Astrocyte of the spinal cord (primary cell): ENCODE measurements around the gene WAS.
A peak's percentile ranks its signal among the peaks of the same experiment; 100 is the strongest.
"Not testable (repeated sequence)": the region's sequence is repeated elsewhere in the genome, so short reads cannot be mapped to it uniquely, and the experiment has no call there.

Experiments
- DNase-seq: peaks from one replicate; pipeline ENCODE4 v3.0.0; 2011; ENCODE audit warnings: low read depth, low spot score
- H3K4me3 ChIP-seq: 2 replicates; pipeline ENCODE4 v1.5.1; 2011; ENCODE audit warnings: low read depth, mild to moderate bottlenecking, low read length, moderate library complexity
- in situ Hi-C: cut with HindIII; loops from 2 replicates; pipeline ENCODE4 v1.10.0; 2017; ENCODE audit warnings: low sequenced_read_pairs
- TF ChIP-seq, protein P1 (sequence below): IDR thresholded peaks from 2 replicates; pipeline ENCODE4 v1.5.1; 2012; ENCODE audit warnings: low read depth, mild to moderate bottlenecking, low read length, inconsistent platforms

Gene WAS

DNA sequence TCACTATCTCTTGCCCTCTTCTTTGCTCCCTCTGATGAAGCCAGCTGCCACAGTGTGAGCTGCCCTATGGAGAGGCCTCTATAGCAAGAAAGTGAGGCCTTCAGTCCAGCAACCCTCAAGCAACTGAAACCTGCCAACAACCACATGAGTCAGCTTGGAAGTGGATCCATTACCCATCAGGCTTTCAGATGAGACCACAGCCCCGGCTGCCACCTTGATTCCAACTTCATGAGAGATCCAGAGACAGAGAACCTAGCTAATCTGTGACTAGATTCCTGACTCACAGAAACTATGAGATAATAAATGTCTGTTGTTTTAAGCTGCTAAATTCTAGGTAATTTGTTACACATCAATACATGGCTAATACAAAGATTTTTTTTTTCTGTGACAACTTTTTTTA is 20.4 kb upstream of the WAS start:
- DNase-seq, result no peak
- in situ Hi-C loops, result no loop called here
- H3K4me3 ChIP-seq, result no peak overlapping the region
- TF ChIP-seq, protein P1, sequence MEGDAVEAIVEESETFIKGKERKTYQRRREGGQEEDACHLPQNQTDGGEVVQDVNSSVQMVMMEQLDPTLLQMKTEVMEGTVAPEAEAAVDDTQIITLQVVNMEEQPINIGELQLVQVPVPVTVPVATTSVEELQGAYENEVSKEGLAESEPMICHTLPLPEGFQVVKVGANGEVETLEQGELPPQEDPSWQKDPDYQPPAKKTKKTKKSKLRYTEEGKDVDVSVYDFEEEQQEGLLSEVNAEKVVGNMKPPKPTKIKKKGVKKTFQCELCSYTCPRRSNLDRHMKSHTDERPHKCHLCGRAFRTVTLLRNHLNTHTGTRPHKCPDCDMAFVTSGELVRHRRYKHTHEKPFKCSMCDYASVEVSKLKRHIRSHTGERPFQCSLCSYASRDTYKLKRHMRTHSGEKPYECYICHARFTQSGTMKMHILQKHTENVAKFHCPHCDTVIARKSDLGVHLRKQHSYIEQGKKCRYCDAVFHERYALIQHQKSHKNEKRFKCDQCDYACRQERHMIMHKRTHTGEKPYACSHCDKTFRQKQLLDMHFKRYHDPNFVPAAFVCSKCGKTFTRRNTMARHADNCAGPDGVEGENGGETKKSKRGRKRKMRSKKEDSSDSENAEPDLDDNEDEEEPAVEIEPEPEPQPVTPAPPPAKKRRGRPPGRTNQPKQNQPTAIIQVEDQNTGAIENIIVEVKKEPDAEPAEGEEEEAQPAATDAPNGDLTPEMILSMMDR, result no peak

DNA sequence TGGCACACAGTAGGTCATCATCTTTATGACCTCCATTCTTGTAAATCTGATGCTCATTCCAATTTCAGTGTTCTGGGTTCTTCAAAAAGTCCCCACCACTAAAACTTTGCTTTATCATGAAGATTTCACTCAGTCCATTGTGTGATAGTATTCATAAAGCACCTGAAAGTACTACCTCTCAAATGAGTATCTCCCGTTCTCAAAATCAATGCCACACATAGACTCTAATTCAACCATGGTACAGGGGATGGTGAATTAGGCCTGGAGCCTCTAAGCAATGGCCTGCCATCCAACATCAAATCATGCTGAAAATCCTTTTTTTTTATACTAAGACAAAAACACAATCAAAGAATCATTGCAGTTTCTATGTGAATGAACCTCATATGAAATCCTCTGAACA is 19.4 kb upstream of the WAS start:
- H3K4me3 ChIP-seq, result no peak overlapping the region
- in situ Hi-C loops, result no loop called here
- TF ChIP-seq, protein P1, result no peak
- no peak for DNase-seq

DNA sequence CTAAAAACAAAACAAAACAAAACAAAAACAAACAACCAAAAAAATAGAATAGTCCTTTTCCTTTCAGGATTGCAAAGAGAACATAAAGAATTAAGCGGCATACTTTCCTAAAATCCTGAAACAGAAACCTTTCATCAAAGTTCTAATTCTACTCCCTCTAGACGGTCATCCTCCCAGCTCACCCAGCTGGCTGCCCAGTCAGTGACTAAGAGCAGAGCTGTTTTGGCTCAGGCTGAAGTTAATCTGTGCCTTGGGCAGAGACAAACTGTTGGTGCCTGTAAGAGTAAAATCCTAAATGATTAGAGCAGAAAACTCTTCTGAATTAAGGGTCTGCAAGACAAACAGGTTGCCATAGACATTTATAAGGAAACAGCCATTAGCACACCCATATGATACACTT is 17.6 kb upstream of the WAS start:
- no peak overlapping the region for H3K4me3 ChIP-seq
- TF ChIP-seq, protein P1, result no peak
- in situ Hi-C loops, result no loop called here
- no peak for DNase-seq

DNA sequence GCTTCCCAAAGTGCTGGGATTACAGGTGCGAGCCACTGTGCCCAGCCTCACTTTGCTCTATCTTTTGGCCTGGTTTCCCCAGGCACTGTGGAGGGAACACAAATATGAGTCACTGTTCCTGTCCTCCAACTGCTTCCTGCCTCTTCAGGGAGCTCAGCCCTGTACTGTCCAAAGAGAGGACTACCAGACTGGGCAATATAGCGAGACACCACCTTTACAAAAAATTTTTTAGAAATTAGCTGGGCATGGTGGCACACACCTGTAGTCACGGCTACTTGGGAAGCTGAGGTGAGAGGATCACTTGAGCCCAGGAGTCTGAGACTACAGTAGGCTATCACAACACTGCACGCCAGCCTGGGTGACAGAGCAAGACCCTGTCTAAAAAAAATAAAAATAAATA is 16.9 kb upstream of the WAS start:
- DNase-seq, result no peak
- in situ Hi-C loops, result no loop called here
- H3K4me3 ChIP-seq, result no peak overlapping the region
- TF ChIP-seq, protein P1, result no peak

DNA sequence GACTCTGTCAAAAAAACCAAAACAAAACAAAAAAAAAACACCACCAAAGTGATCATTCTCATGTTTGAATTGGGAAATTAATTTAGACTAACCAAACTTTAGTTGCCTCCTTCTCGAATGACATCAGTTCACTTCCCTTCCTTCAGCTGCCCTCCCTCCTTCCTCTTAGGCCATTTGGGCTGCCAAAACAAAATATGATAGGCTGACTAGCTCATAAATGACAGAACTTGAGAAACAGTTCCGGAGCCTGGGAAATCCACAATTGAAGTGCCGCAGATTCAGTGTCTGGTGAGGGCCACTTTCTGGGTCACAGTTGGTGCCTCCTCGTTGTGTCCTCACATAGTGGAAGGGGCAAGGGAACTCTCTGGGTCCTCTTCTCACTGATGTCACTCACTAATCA is 16.1 kb upstream of the WAS start:
- in situ Hi-C loops, result no loop called here
- TF ChIP-seq, protein P1, result no peak
- no peak for DNase-seq
- H3K4me3 ChIP-seq, result no peak overlapping the region

DNA sequence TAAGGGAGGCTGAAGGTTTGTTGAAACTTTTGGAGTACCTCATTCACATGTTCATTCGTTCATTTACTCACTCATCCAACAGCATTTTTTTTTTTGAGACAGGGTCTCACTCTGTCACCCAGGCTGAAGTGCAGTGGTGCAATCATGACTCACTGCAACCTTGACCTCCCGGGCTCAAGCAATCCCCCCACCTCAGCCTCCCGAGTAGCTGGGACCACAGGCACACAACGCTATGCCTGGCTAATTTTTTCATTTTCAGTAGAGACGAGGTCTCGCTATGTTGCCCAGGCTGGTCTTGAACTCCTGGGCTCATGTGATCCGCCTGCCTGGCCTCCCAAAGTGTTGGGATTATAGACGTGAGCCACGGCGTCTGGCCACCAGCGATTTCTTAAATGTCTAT is 15.4 kb upstream of the WAS start:
- DNase-seq, in situ Hi-C loops, H3K4me3 ChIP-seq: not testable (repeated sequence)

DNA sequence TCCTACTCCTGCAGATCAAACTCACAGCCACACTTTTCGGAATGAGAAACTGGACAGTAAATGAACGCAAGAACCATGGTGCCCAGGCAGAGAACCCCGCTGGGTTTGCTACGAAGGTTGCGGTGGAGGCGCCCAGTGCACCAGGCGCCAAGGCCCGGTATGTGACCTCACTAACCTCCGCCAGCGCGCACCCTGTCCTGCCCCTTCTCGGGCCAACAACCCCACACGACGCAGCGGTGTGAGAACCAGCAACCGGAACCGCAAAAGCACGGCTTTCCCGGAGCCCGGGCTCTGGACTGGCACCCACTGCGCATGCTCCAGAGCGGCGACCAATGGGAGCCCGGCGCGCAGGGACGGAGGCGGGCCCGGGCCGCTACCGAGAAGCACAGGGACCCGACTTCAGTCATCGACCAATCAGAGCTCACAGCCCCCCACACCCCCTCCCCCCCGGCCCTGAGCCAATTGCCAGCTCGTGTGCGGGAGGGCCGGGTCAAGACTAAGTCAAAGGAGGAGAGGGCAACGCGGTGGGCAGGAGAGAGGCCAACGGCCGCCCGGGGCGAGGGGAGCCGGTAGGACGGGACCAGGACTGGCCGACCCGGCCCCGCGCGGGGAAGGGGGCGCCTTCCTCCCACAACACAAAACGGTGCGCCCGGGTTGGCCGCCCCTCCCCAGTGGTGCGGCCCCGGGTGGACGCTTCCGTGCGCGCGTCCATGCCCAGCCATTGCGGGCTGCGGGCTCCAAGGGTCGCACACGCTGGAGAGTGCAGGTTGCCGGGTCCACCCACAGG is 7.3 kb upstream of the WAS start:
- peak overlapping the region; percentile 70 for H3K4me3 ChIP-seq
- TF ChIP-seq, protein P1, result no peak
- in situ Hi-C loops, result no loop called here
- DNase-seq, result peak; percentile 84
